GM23338 (cell line): Measurements from ENCODE around the gene PRELID2. TPM values are rescaled to one million over a fixed set of nuclear protein-coding genes. Genes with fewer than 3 reads are reported as not detected.

Experiments
- ATAC-seq: fragments of 200-7000 bp; cut with Tn5 transposase; 3 replicates; pipeline ENCODE4 v1.9.1; 2020
- DNase-seq: peaks from one replicate; pipeline ENCODE4 v3.0.0-alpha.2; 2015; ENCODE audit warnings: low spot score
- H2AFZ ChIP-seq: fragments of 200-600 bp; sonication (generic); 2 replicates; pipeline ENCODE4 v1.8.0; 2016; ENCODE audit warnings: antibody characterized with exemption, mild to moderate bottlenecking, moderate library complexity
- H3F3A ChIP-seq: fragments of 200-600 bp; sonication (generic); replicated peaks from 2 replicates; pipeline ENCODE4 v1.8.0; 2017; ENCODE audit warnings: antibody characterized with exemption, mixed run types, low read depth
- H3K27ac ChIP-seq: fragments of 200-600 bp; sonication (generic); 2 replicates; pipeline ENCODE4 v1.6.1; 2016; ENCODE audit warnings: low read depth
- H3K27me3 ChIP-seq: fragments of 200-600 bp; sonication (generic); 2 replicates; pipeline ENCODE4 v1.8.0; 2016; ENCODE audit warnings: mild to moderate bottlenecking, mixed run types, moderate library complexity; ENCODE audit not compliant: insufficient read depth
- H3K36me3 ChIP-seq: fragments of 200-600 bp; sonication (generic); 2 replicates; pipeline ENCODE4 v1.8.0; 2016; ENCODE audit warnings: mild to moderate bottlenecking; ENCODE audit not compliant: insufficient read depth
- H3K4me1 ChIP-seq: fragments of 200-600 bp; sonication (generic); 2 replicates; pipeline ENCODE4 v1.8.0; 2016; ENCODE audit warnings: mild to moderate bottlenecking, moderate library complexity; ENCODE audit not compliant: insufficient read depth
- H3K4me2 ChIP-seq: fragments of 200-600 bp; sonication (generic); 2 replicates; pipeline ENCODE4 v1.7.1; 2017; ENCODE audit warnings: mixed run types
- H3K4me3 ChIP-seq: fragments of 200-600 bp; sonication (generic); 2 replicates; pipeline ENCODE4 v1.6.1; 2016; ENCODE audit warnings: mixed run types
- H3K79me2 ChIP-seq: fragments of 200-600 bp; sonication (generic); replicated peaks from 2 replicates; pipeline ENCODE4 v1.8.0; 2017; ENCODE audit warnings: mild to moderate bottlenecking; ENCODE audit not compliant: insufficient read depth
- H3K9me2 ChIP-seq: fragments of 200-600 bp; sonication (generic); 2 replicates; pipeline ENCODE4 v1.8.0; 2017; ENCODE audit not compliant: insufficient read depth
- H4K20me1 ChIP-seq: fragments of 200-600 bp; sonication (generic); replicated peaks from 2 replicates; pipeline ENCODE4 v1.8.0; 2017; ENCODE audit warnings: mild to moderate bottlenecking; ENCODE audit not compliant: insufficient read depth
- H3K27ac Mint-ChIP-seq: 2 replicates; pipeline ENCODE4 v1.8.0; 2020; ENCODE audit warnings: inconsistent platforms, mild to moderate bottlenecking, moderate library complexity, mixed read lengths
- H3K27me3 Mint-ChIP-seq: 3 replicates; pipeline ENCODE4 v1.8.0; 2022; ENCODE audit warnings: low read depth, mild to moderate bottlenecking, moderate library complexity, mixed read lengths, inconsistent platforms; ENCODE audit not compliant: insufficient read depth, poor library complexity
- H3K36me3 Mint-ChIP-seq: 3 replicates; pipeline ENCODE4 v1.8.0; 2021; ENCODE audit warnings: low read depth, mild to moderate bottlenecking, inconsistent platforms, moderate library complexity, mixed read lengths
- H3K4me1 Mint-ChIP-seq: 3 replicates; pipeline ENCODE4 v1.8.0; 2020; ENCODE audit warnings: mild to moderate bottlenecking, inconsistent platforms, mixed read lengths
- H3K4me3 Mint-ChIP-seq: 3 replicates; pipeline ENCODE4 v1.8.0; 2021; ENCODE audit warnings: moderate library complexity, mild to moderate bottlenecking, inconsistent platforms, mixed read lengths
- H3K9me3 Mint-ChIP-seq: 3 replicates; pipeline ENCODE4 v1.8.0; 2020; ENCODE audit warnings: moderate library complexity, mild to moderate bottlenecking, inconsistent platforms, mixed read lengths
- CREB1 ChIP-seq: fragments of 250-450 bp; sonication (Bioruptor Pico); IDR thresholded peaks from 2 replicates; pipeline ENCODE4 v1.5.0; 2020; ENCODE audit warnings: low read depth, mild to moderate bottlenecking, moderate library complexity
- CTCF ChIP-seq, 2 experiments: fragments of 200-600 bp in 1 of 2; sonication (generic) in 1 of 2; conservative IDR thresholded peaks; 2 replicates each; pipeline versions ENCODE4 v1.5.1 to v1.6.1; 2016 to 2017; ENCODE audit warnings: antibody characterized with exemption in 2 of 2, low read depth in 2 of 2, mild to moderate bottlenecking in 2 of 2, moderate library complexity in 1 of 2
- ETS1 ChIP-seq: IDR thresholded peaks from 2 replicates; pipeline ENCODE4 v1.6.1; 2016; ENCODE audit warnings: antibody characterized with exemption
- JUNB ChIP-seq: IDR thresholded peaks from one replicate; pipeline ENCODE4 v1.6.1; 2016; ENCODE audit warnings: antibody characterized with exemption; ENCODE audit not compliant: unreplicated experiment
- POLR2AphosphoS5 ChIP-seq: IDR thresholded peaks from 2 replicates; pipeline ENCODE4 v1.6.1; 2016; ENCODE audit warnings: antibody characterized with exemption, low read depth
- REST ChIP-seq: IDR thresholded peaks from one replicate; pipeline ENCODE4 v1.6.1; 2018; ENCODE audit warnings: antibody characterized with exemption; ENCODE audit not compliant: unreplicated experiment
- STAT1 ChIP-seq: IDR thresholded peaks from one replicate; pipeline ENCODE4 v1.6.1; 2016; ENCODE audit warnings: antibody characterized with exemption; ENCODE audit not compliant: unreplicated experiment
- ZNF114 ChIP-seq: fragments of 250-450 bp; sonication (Bioruptor Pico); IDR thresholded peaks from 2 replicates; pipeline ENCODE4 v1.5.0; 2020; ENCODE audit warnings: mild to moderate bottlenecking, moderate library complexity
- polyA plus RNA-seq: library from polyadenylated mRNA; unstranded; fragments of >200 nt; fragmentation: Nextera tagmentation; extraction: Ambion mirVana; gene quantifications from 2 replicates; pipeline ENCODE4 v1.2.1, GENCODE V29; 2016
- total RNA-seq: library from RNA; depleted of rRNA; stranded (reverse); fragments of >200 nt; shearing (Covaris generic); gene quantifications from 2 replicates; pipeline ENCODE4 v1.2.3, GENCODE V29; 2014

PRELID2 gene
- total and polyA plus RNA-seq, 2 experiments from 2014 or later = 9.3 to 9.8 TPM

- H3K4me3 ChIP-seq = no peak overlapping the region
- TF ChIP-seq POLR2AphosphoS5 (no peak), ZNF114 (no peak), CREB1 (no peak), REST (no peak), JUNB (no peak), CTCF (conservative IDR thresholded peaks at IDR 0.05; ENCODE audit: low read depth in 2 of 2) (no peak), ETS1 (no peak)
- H3K4me2 ChIP-seq = no peak overlapping the region
- Mint-ChIP-seq H3K27me3 (no peaks in the 10 kb centered on the region), H3K4me1 (0 out of 3 replicates have a peak, but pooled peaks cover 2% of the 10 kb centered on the region), H3K4me3 (no peak overlapping the region), H3K27ac (no peak overlapping the region; the same call in 1 of the 2 replicates), H3K9me3 (no peaks in the 10 kb centered on the region), H3K36me3 (no peaks in the 10 kb centered on the region)
- DNase-seq (no peak), ATAC-seq (no peak)
- H3K27me3 ChIP-seq = no peaks in the 10 kb centered on the region
- H3K36me3 ChIP-seq = no peaks in the 10 kb centered on the region
- H3K27ac ChIP-seq = no peak overlapping the region
- no peaks in the 10 kb centered on the region for H3K9me2 ChIP-seq
- no peak overlapping the region for H2AFZ ChIP-seq
- no peaks in the 10 kb centered on the region for H4K20me1 ChIP-seq
- H3K79me2 ChIP-seq = no peaks in the 10 kb centered on the region
- H3K4me1 ChIP-seq = no peaks in the 10 kb centered on the region
- no peaks in the 10 kb centered on the region for H3F3A ChIP-seq
Measured at GRCh38 chr5:145826895-145827674, 8.1 kb downstream of the PRELID2 start.

- Mint-ChIP-seq H3K36me3 (no peaks in the 10 kb centered on the region), H3K9me3 (no peaks in the 10 kb centered on the region), H3K27ac (no peak overlapping the region), H3K4me1 (0 out of 3 replicates have a peak, but pooled peaks cover 2% of the 10 kb centered on the region), H3K4me3 (no peak overlapping the region), H3K27me3 (no peaks in the 10 kb centered on the region)
- no peaks in the 10 kb centered on the region for H3K9me2 ChIP-seq
- peak; percentile 83 for DNase-seq
- H3K27me3 ChIP-seq = no peaks in the 10 kb centered on the region
- H3K4me1 ChIP-seq = no peaks in the 10 kb centered on the region
- TF ChIP-seq STAT1 (no peak), CTCF (conservative IDR thresholded peaks at IDR 0.05; ENCODE audit: low read depth in 2 of 2) (peak; percentile 75 to 88), ZNF114 (no peak), REST (no peak)
- no peaks in the 10 kb centered on the region for H3K36me3 ChIP-seq
- H4K20me1 ChIP-seq = no peaks in the 10 kb centered on the region
- H3K4me2 ChIP-seq = no peak overlapping the region
- H3K27ac ChIP-seq = no peak overlapping the region
- no peak overlapping the region for H2AFZ ChIP-seq
- H3K4me3 ChIP-seq = no peak overlapping the region
- peak; percentile 56; the same call in 2 of the 3 replicates for ATAC-seq
- H3K79me2 ChIP-seq = no peaks in the 10 kb centered on the region
- no peaks in the 10 kb centered on the region for H3F3A ChIP-seq
Measured at GRCh38 chr5:145825751-145826180, 9.4 kb downstream of the PRELID2 start.
